Measurements from ENCODE around the gene ITPKB.

The ITPKB gene

GRCh38 chr1:226682871-226683814 is 55.9 kb downstream of the ITPKB start:
- TF ChIP-seq CTCF (IDR thresholded peaks at IDR 0.05; ENCODE audit: low read depth, low read length, missing control alignments) = no peak
- DNase-seq (ENCODE audit: low read depth) = no peak
- no peak overlapping the region for H3K4me3 ChIP-seq (ENCODE audit: low read depth, low read length)
- in situ Hi-C loops (cut with HindIII; ENCODE audit: low sequenced_read_pairs) = no loop called here

GRCh38 chr1:226681652-226682493 is 57.2 kb downstream of the ITPKB start:
- no peak for TF ChIP-seq CTCF (IDR thresholded peaks at IDR 0.05; ENCODE audit: low read depth, low read length, missing control alignments)
- in situ Hi-C loops (cut with HindIII; ENCODE audit: low sequenced_read_pairs) = no loop called here
- H3K4me3 ChIP-seq (ENCODE audit: low read depth, low read length) = no peak overlapping the region
- no peak for DNase-seq (ENCODE audit: low read depth)

DNA sequence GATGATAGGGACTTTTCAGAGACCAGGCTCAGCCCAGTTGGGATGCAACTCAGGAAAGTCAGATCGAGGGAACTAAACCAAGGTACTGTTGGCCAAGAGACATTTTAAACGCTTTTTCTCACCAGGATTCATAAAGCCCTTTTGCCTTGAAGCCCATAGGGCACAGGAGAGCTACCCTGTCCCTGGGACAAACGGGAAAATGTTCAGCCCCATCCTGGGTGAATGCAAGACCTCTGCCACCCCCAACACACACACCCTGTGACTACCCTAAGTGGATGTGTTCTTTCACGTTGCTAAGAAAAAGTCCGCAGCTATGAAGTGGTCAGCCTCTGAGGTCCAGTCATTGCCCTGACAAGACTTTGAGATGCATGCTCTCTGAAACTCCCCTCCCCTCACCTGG is 58.4 kb downstream of the ITPKB start:
- no peak for TF ChIP-seq CTCF (IDR thresholded peaks at IDR 0.05; ENCODE audit: low read depth, low read length, missing control alignments)
- in situ Hi-C loops (cut with HindIII; ENCODE audit: low sequenced_read_pairs) = no loop called here
- peak overlapping the region; percentile 21 for H3K4me3 ChIP-seq (ENCODE audit: low read depth, low read length)
- no peak for DNase-seq (ENCODE audit: low read depth)

- peak; percentile 76 for DNase-seq (ENCODE audit: low read depth)
- peak overlapping the region; percentile 21 for H3K4me3 ChIP-seq (ENCODE audit: low read depth, low read length)
- in situ Hi-C loops (cut with HindIII; ENCODE audit: low sequenced_read_pairs) = no loop called here
- TF ChIP-seq CTCF (IDR thresholded peaks at IDR 0.05; ENCODE audit: low read depth, low read length, missing control alignments) = no peak
These were observed 59.1 kb downstream of the ITPKB start for GRCh38 chr1:226679853-226680516.

DNA sequence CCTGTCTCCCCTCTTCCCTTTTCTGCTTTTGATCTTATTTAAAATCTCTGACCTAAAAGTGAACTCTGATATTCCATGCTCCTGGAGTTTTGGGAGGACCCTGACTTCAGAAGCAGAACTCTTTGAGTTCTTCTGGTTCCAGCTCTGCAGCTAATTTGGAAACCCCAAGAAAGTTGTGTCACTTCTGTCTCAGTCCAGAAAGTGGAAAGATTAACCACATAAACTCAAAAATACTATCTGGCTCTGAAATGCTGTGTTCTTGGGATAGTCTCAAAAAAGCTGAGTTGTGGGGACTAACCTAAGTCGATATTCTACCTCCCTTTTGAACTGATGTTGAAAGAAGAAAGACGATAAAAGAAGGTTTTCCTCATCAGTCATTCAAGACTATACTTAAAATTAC is 59.8 kb downstream of the ITPKB start:
- DNase-seq (ENCODE audit: low read depth) = no peak
- no peak for TF ChIP-seq CTCF (IDR thresholded peaks at IDR 0.05; ENCODE audit: low read depth, low read length, missing control alignments)
- H3K4me3 ChIP-seq (ENCODE audit: low read depth, low read length) = no peak overlapping the region
- in situ Hi-C loops (cut with HindIII; ENCODE audit: low sequenced_read_pairs) = no loop called here

- no peak overlapping the region for H3K4me3 ChIP-seq (ENCODE audit: low read depth, low read length)
- DNase-seq (ENCODE audit: low read depth) = no peak
- TF ChIP-seq CTCF (IDR thresholded peaks at IDR 0.05; ENCODE audit: low read depth, low read length, missing control alignments) = no peak
- in situ Hi-C loops (cut with HindIII; ENCODE audit: low sequenced_read_pairs) = no loop called here
These were observed 60.4 kb downstream of the ITPKB start for GRCh38 chr1:226678701-226679100.
